Activated T-helper 17 cell treated with anti-CD3 and anti-CD28 coated beads, Interleukin-2, amount 50 U/mL, for 72 hours (primary cell): ENCODE data around the gene OMA1. TPM values are rescaled to one million over a fixed set of nuclear protein-coding genes. Genes with fewer than 3 reads are reported as not detected.
"Not testable (repeated sequence)": the region's sequence is repeated elsewhere in the genome, so short reads cannot be mapped to it uniquely, and the experiment has no call there.

Source experiments
- ATAC-seq: fragments of 150-1000 bp; cut with Tn5 transposase; replicated peaks from 2 replicates; pipeline ENCODE4 v1.10.0; 2021; ENCODE audit warnings: mild to moderate bottlenecking, moderate library complexity
- H3K27ac Mint-ChIP-seq: one replicate; pipeline ENCODE4 v1.8.0; 2022; ENCODE audit warnings: mixed read lengths
- H3K27me3 Mint-ChIP-seq: one replicate; pipeline ENCODE4 v1.8.0; 2022; ENCODE audit warnings: mixed read lengths
- H3K36me3 Mint-ChIP-seq: one replicate; pipeline ENCODE4 v1.8.0; 2022; ENCODE audit warnings: low read depth, mild to moderate bottlenecking, mixed read lengths
- H3K4me1 Mint-ChIP-seq: one replicate; pipeline ENCODE4 v1.8.0; 2022; ENCODE audit warnings: mixed read lengths
- H3K4me3 Mint-ChIP-seq: one replicate; pipeline ENCODE4 v1.8.0; 2022; ENCODE audit warnings: mild to moderate bottlenecking, mixed read lengths
- H3K9me3 Mint-ChIP-seq: one replicate; pipeline ENCODE4 v1.8.0; 2022; ENCODE audit warnings: mixed read lengths
- total RNA-seq, 2 donors: library from RNA; stranded (reverse); gene quantifications; one replicate each; pipeline ENCODE4 v1.2.3, GENCODE V29; 2022

The OMA1 gene
- total RNA-seq: 10 to 100 TPM in 1 of 2 donors, 1 to 10 TPM in 1; 4.8 to 11.1 TPM

GRCh38 chr1:58546520-58547308 is at the start of gene OMA1:
Gene OMA1 (minus strand): TSS chr1:58546726. CDS start chr1:58539294, 7,432 bp downstream.
- H3K27ac Mint-ChIP-seq: peak within 1 kb of the TSS; percentile 93
- H3K4me3 Mint-ChIP-seq: peak within 1 kb of the TSS; percentile 87
- no peaks in the 10 kb centered on the region for H3K36me3 Mint-ChIP-seq
- peak; percentile 96 for ATAC-seq
- H3K9me3 Mint-ChIP-seq: no peaks in the 10 kb centered on the region
- H3K4me1 Mint-ChIP-seq: peaks cover 6% of the 10 kb centered on the region
- peaks cover 8% of the 10 kb centered on the region for H3K27me3 Mint-ChIP-seq

- H3K27me3 Mint-ChIP-seq: peaks cover 38% of the 10 kb centered on the region
- no peak for ATAC-seq
- H3K36me3 Mint-ChIP-seq: no peaks in the 10 kb centered on the region
Observed at GRCh38 chr1:58594546-58594945, 48.0 kb upstream of the OMA1 start.

GRCh38 chr1:58592522-58593134 is 46.1 kb upstream of the OMA1 start:
- Mint-ChIP-seq H3K27me3 (peaks cover 24% of the 10 kb centered on the region), H3K9me3 (peaks cover 6% of the 10 kb centered on the region)

More at GRCh38 chr1:58594546-58594945, 48.0 kb upstream of the OMA1 start:
- Mint-ChIP-seq H3K4me1 (no peaks in the 10 kb centered on the region), H3K9me3 (peaks cover 6% of the 10 kb centered on the region), H3K27ac (no peak overlapping the region), H3K4me3 (no peak overlapping the region)

GRCh38 chr1:58591806-58592205 is 45.3 kb upstream of the OMA1 start:
- Mint-ChIP-seq H3K36me3 (no peaks in the 10 kb centered on the region), H3K4me1 (no peaks in the 10 kb centered on the region), H3K27me3 (peaks cover 23% of the 10 kb centered on the region), H3K9me3 (peaks cover 6% of the 10 kb centered on the region), H3K4me3 (no peak overlapping the region), H3K27ac (no peak overlapping the region)
- no peak for ATAC-seq

More at GRCh38 chr1:58592522-58593134, 46.1 kb upstream of the OMA1 start:
- no peak for ATAC-seq
- Mint-ChIP-seq H3K4me3 (no peak overlapping the region), H3K4me1 (no peaks in the 10 kb centered on the region), H3K36me3 (no peaks in the 10 kb centered on the region), H3K27ac (no peak overlapping the region)

- Mint-ChIP-seq H3K4me3 (no peak overlapping the region), H3K27me3 (peaks cover 36% of the 10 kb centered on the region), H3K27ac (no peak overlapping the region), H3K9me3 (peaks cover 6% of the 10 kb centered on the region), H3K4me1 (peaks cover 8% of the 10 kb centered on the region), H3K36me3 (no peaks in the 10 kb centered on the region)
- ATAC-seq: no peak
Observed at GRCh38 chr1:58590019-58590418, 43.5 kb upstream of the OMA1 start.

- Mint-ChIP-seq H3K36me3 (no peaks in the 10 kb centered on the region), H3K9me3 (peaks cover 6% of the 10 kb centered on the region), H3K27me3 (peaks cover 45% of the 10 kb centered on the region), H3K4me3 (no peak overlapping the region), H3K27ac (no peak overlapping the region), H3K4me1 (peaks cover 19% of the 10 kb centered on the region)
- no peak for ATAC-seq
Observed at GRCh38 chr1:58588396-58588795, 41.9 kb upstream of the OMA1 start.

- H3K36me3 Mint-ChIP-seq: no peaks in the 10 kb centered on the region
- H3K4me3 Mint-ChIP-seq: no peak overlapping the region
- ATAC-seq: no peak
- H3K4me1 Mint-ChIP-seq: peaks cover 19% of the 10 kb centered on the region
- no peak overlapping the region for H3K27ac Mint-ChIP-seq
- H3K27me3 Mint-ChIP-seq: peaks cover 45% of the 10 kb centered on the region
- H3K9me3 Mint-ChIP-seq: peaks cover 6% of the 10 kb centered on the region
Observed at GRCh38 chr1:58587667-58588066, 41.1 kb upstream of the OMA1 start.

- H3K4me1 Mint-ChIP-seq: peaks cover 19% of the 10 kb centered on the region
- no peak overlapping the region for H3K4me3 Mint-ChIP-seq
- H3K9me3 Mint-ChIP-seq: peaks cover 6% of the 10 kb centered on the region
- ATAC-seq: no peak
- H3K27ac Mint-ChIP-seq: no peak overlapping the region
- peaks cover 44% of the 10 kb centered on the region for H3K27me3 Mint-ChIP-seq
- H3K36me3 Mint-ChIP-seq: no peaks in the 10 kb centered on the region
Observed at GRCh38 chr1:58586271-58586670, 39.7 kb upstream of the OMA1 start.

GRCh38 chr1:58585581-58586151 is 39.1 kb upstream of the OMA1 start:
- no peaks in the 10 kb centered on the region for H3K36me3 Mint-ChIP-seq
- H3K4me3 Mint-ChIP-seq: no peak overlapping the region
- no peak for ATAC-seq
- H3K4me1 Mint-ChIP-seq: peaks cover 19% of the 10 kb centered on the region
- H3K9me3 Mint-ChIP-seq: peaks cover 6% of the 10 kb centered on the region
- no peak overlapping the region for H3K27ac Mint-ChIP-seq
- peaks cover 47% of the 10 kb centered on the region for H3K27me3 Mint-ChIP-seq

- Mint-ChIP-seq H3K4me1 (peaks cover 19% of the 10 kb centered on the region), H3K4me3 (no peak overlapping the region), H3K27ac (no peak overlapping the region), H3K27me3 (peaks cover 42% of the 10 kb centered on the region), H3K9me3 (peaks cover under 1% of the 10 kb centered on the region), H3K36me3 (no peaks in the 10 kb centered on the region)
- no peak for ATAC-seq
Observed at GRCh38 chr1:58585166-58585565, 38.6 kb upstream of the OMA1 start.

GRCh38 chr1:58584082-58584895 is 37.8 kb upstream of the OMA1 start:
- H3K4me1 Mint-ChIP-seq: peaks cover 19% of the 10 kb centered on the region
- H3K36me3 Mint-ChIP-seq: no peaks in the 10 kb centered on the region
- ATAC-seq: peak; percentile 84
- H3K27ac Mint-ChIP-seq: no peak overlapping the region
- H3K9me3 Mint-ChIP-seq: no peaks in the 10 kb centered on the region
- peaks cover 47% of the 10 kb centered on the region for H3K27me3 Mint-ChIP-seq
- peak overlapping the region; percentile 45 for H3K4me3 Mint-ChIP-seq

GRCh38 chr1:58583496-58583895 is 37.0 kb upstream of the OMA1 start:
- no peaks in the 10 kb centered on the region for H3K9me3 Mint-ChIP-seq
- no peak overlapping the region for H3K27ac Mint-ChIP-seq
- peaks cover 50% of the 10 kb centered on the region for H3K27me3 Mint-ChIP-seq
- H3K4me1 Mint-ChIP-seq: peaks cover 19% of the 10 kb centered on the region
- H3K36me3 Mint-ChIP-seq: no peaks in the 10 kb centered on the region
- H3K4me3 Mint-ChIP-seq: no peak overlapping the region
- no peak for ATAC-seq

- not testable (repeated sequence) for H3K4me3 Mint-ChIP-seq, H3K9me3 Mint-ChIP-seq, H3K27ac Mint-ChIP-seq, H3K36me3 Mint-ChIP-seq, ATAC-seq
- peaks cover 62% of the 10 kb centered on the region for H3K27me3 Mint-ChIP-seq
- H3K4me1 Mint-ChIP-seq: peaks cover 25% of the 10 kb centered on the region
Observed at GRCh38 chr1:58582143-58582542, 35.6 kb upstream of the OMA1 start.

GRCh38 chr1:58581641-58582040 is 35.1 kb upstream of the OMA1 start:
- Mint-ChIP-seq H3K27me3 (peaks cover 57% of the 10 kb centered on the region), H3K4me3 (no peak overlapping the region), H3K36me3 (peaks cover 6% of the 10 kb centered on the region), H3K9me3 (no peaks in the 10 kb centered on the region), H3K27ac (no peak overlapping the region), H3K4me1 (peaks cover 25% of the 10 kb centered on the region)
- no peak for ATAC-seq
